Mucosa of descending colon (tissue), 3 donors: Measurements from ENCODE around the gene AKAP1. TPM values are rescaled to one million over a fixed set of nuclear protein-coding genes. Genes with fewer than 3 reads are reported as not detected.
A peak's percentile ranks its signal among the peaks of the same experiment; 100 is the strongest.

Experiments
- ATAC-seq: fragments of 200-7000 bp; cut with Tn5 transposase; one replicate; pipeline ENCODE4 v1.9.1; 2020; ENCODE audit warnings: mild to moderate bottlenecking, moderate library complexity
- DNase-seq, 3 donors: peaks; one replicate each; pipeline ENCODE4 v3.0.0-alpha.2; 2020
- H3K36me3 ChIP-seq: fragments of 200-600 bp; one replicate; pipeline ENCODE4 v1.8.0; 2021; ENCODE audit warnings: low read depth, mild to moderate bottlenecking
- H3K4me1 ChIP-seq: fragments of 200-600 bp; one replicate; pipeline ENCODE4 v1.8.0; 2021; ENCODE audit warnings: low read depth, mild to moderate bottlenecking
- H3K4me3 ChIP-seq: fragments of 200-600 bp; one replicate; pipeline ENCODE4 v1.8.0; 2021; ENCODE audit warnings: mild to moderate bottlenecking
- H3K9me3 ChIP-seq: fragments of 200-600 bp; one replicate; pipeline ENCODE4 v1.8.0; 2021; ENCODE audit warnings: mild to moderate bottlenecking
- intact Hi-C, 2 donors: fragments of 100-400 bp; cut with DNase I in 1 of 2; cut with micrococcal nuclease in 1 of 2; formaldehyde crosslinking; loops; one replicate each; pipeline versions ENCODE4 v1.11.0 to v1.11.1; 2022; cut with DNase I, micrococcal nuclease
- total RNA-seq, 3 donors: library from RNA; stranded (reverse); fragmentation: NEBNext Ultra II Directional in 2 of 3; extraction: Animal tissue kit (Norgen Biotek cat#: 25700) in 2 of 3; gene quantifications; one replicate each; pipeline versions ENCODE4 v1.2.1 to v1.2.4, GENCODE V29; 2021 to 2023
- TF ChIP-seq, protein P1 (sequence below): fragments of 200-600 bp; IDR thresholded peaks from one replicate; pipeline ENCODE4 v1.8.0; 2022; ENCODE audit warnings: antibody characterized with exemption, mild to moderate bottlenecking
- donor health status: DM: no; HTN: no; CAD: no; lungs with moderate emphysema.
- donor health status: DM: no; HTN: no; CAD: no.
- donor health status: DM: no; HTN: yes; CAD: no.

The AKAP1 gene
- total RNA-seq, 3 donors from 2014 or later: 131 to 194 (median 155) TPM

- DNase-seq: peak in 1 of 3 donors; percentile 4
- peak; percentile 77 for ATAC-seq
- intact Hi-C loops: no loop called here
- Histone ChIP-seq H3K4me3 (no peak overlapping the region), H3K4me1 (no peaks in the 10 kb centered on the region), H3K36me3 (no peaks in the 10 kb centered on the region), H3K9me3 (no peaks in the 10 kb centered on the region)
- TF ChIP-seq, protein P1, sequence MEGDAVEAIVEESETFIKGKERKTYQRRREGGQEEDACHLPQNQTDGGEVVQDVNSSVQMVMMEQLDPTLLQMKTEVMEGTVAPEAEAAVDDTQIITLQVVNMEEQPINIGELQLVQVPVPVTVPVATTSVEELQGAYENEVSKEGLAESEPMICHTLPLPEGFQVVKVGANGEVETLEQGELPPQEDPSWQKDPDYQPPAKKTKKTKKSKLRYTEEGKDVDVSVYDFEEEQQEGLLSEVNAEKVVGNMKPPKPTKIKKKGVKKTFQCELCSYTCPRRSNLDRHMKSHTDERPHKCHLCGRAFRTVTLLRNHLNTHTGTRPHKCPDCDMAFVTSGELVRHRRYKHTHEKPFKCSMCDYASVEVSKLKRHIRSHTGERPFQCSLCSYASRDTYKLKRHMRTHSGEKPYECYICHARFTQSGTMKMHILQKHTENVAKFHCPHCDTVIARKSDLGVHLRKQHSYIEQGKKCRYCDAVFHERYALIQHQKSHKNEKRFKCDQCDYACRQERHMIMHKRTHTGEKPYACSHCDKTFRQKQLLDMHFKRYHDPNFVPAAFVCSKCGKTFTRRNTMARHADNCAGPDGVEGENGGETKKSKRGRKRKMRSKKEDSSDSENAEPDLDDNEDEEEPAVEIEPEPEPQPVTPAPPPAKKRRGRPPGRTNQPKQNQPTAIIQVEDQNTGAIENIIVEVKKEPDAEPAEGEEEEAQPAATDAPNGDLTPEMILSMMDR: no peak
These were observed 73.7 kb downstream of the AKAP1 start for GRCh38 chr17:57158795-57159194.

GRCh38 chr17:57160624-57161023 lies 75.6 kb downstream of the AKAP1 start:
- intact Hi-C loops: no loop called here
- Histone ChIP-seq H3K4me1 (no peaks in the 10 kb centered on the region), H3K4me3 (no peak overlapping the region), H3K9me3 (no peaks in the 10 kb centered on the region), H3K36me3 (no peaks in the 10 kb centered on the region)
- TF ChIP-seq, protein P1: no peak
- ATAC-seq (no peak), DNase-seq (no peak)

GRCh38 chr17:57164814-57165213 lies 79.8 kb downstream of the AKAP1 start:
- intact Hi-C loops: no loop called here
- no peaks in the 10 kb centered on the region for H3K9me3 ChIP-seq
- no peaks in the 10 kb centered on the region for H3K4me1 ChIP-seq
- ATAC-seq: no peak
- H3K36me3 ChIP-seq: no peaks in the 10 kb centered on the region
- no peak overlapping the region for H3K4me3 ChIP-seq
- no peak for DNase-seq
- TF ChIP-seq, protein P1: no peak

GRCh38 chr17:57165754-57166153 lies 80.7 kb downstream of the AKAP1 start:
- DNase-seq (no peak), ATAC-seq (no peak)
- Histone ChIP-seq H3K9me3 (no peaks in the 10 kb centered on the region), H3K4me3 (no peak overlapping the region), H3K36me3 (no peaks in the 10 kb centered on the region), H3K4me1 (no peaks in the 10 kb centered on the region)
- TF ChIP-seq, protein P1: no peak
- intact Hi-C loops: no loop called here

GRCh38 chr17:57166803-57167202 lies 81.8 kb downstream of the AKAP1 start:
- Histone ChIP-seq H3K4me3 (no peak overlapping the region), H3K9me3 (no peaks in the 10 kb centered on the region), H3K36me3 (no peaks in the 10 kb centered on the region), H3K4me1 (no peaks in the 10 kb centered on the region)
- intact Hi-C loops: no loop called here
- no peak for ATAC-seq
- DNase-seq: no peak
- TF ChIP-seq, protein P1: no peak

DNA sequence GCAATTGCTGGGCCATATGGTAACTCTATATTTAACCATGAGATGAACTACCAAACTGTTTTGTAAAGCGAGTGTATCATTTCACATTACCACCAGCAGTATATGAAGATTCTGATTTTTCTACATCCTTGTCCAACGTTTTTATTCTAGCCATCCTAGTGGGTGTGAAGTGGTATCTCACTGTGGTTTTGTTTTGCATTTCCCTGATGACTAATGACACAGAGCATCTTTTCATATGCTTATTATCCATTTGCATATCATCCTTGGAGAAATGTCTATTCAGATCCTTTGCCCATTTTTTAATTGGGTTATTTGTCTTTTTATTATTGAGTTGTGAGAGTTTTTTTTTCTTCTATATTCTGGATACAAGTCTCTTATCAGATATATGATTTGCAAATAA lies 83.6 kb downstream of the AKAP1 start:
- intact Hi-C loops: no loop called here
- Histone ChIP-seq H3K36me3 (no peaks in the 10 kb centered on the region), H3K4me1 (no peaks in the 10 kb centered on the region), H3K9me3 (no peaks in the 10 kb centered on the region), H3K4me3 (no peak overlapping the region)
- TF ChIP-seq, protein P1: no peak
- ATAC-seq: no peak
- DNase-seq: no peak
